ENCODE results near the gene CFAP119. TPM values are rescaled to one million over a fixed set of nuclear protein-coding genes. Genes with fewer than 3 reads are reported as not detected.

The CFAP119 gene
- total RNA-seq, 1 donor from 2014 or later, result 18.5 TPM

GRCh38 chr16:30802936-30803335 lies 41.1 kb upstream of the CFAP119 start:
- no peak for DNase-seq (ENCODE audit: low read depth, low spot score)
- Mint-ChIP-seq H3K4me3 (peak overlapping the region; percentile 65), H3K4me1 (peaks cover 31% of the 10 kb centered on the region), H3K36me3 (ENCODE audit: low read depth) (no peaks in the 10 kb centered on the region), H3K9me3 (no peaks in the 10 kb centered on the region), H3K27ac (ENCODE audit: unreplicated experiment) (no peak overlapping the region), H3K27me3 (ENCODE audit: low read depth) (no peaks in the 10 kb centered on the region)
- TF ChIP-seq, protein P1, sequence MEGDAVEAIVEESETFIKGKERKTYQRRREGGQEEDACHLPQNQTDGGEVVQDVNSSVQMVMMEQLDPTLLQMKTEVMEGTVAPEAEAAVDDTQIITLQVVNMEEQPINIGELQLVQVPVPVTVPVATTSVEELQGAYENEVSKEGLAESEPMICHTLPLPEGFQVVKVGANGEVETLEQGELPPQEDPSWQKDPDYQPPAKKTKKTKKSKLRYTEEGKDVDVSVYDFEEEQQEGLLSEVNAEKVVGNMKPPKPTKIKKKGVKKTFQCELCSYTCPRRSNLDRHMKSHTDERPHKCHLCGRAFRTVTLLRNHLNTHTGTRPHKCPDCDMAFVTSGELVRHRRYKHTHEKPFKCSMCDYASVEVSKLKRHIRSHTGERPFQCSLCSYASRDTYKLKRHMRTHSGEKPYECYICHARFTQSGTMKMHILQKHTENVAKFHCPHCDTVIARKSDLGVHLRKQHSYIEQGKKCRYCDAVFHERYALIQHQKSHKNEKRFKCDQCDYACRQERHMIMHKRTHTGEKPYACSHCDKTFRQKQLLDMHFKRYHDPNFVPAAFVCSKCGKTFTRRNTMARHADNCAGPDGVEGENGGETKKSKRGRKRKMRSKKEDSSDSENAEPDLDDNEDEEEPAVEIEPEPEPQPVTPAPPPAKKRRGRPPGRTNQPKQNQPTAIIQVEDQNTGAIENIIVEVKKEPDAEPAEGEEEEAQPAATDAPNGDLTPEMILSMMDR (conservative IDR thresholded peaks at IDR 0.05), result no peak

DNA sequence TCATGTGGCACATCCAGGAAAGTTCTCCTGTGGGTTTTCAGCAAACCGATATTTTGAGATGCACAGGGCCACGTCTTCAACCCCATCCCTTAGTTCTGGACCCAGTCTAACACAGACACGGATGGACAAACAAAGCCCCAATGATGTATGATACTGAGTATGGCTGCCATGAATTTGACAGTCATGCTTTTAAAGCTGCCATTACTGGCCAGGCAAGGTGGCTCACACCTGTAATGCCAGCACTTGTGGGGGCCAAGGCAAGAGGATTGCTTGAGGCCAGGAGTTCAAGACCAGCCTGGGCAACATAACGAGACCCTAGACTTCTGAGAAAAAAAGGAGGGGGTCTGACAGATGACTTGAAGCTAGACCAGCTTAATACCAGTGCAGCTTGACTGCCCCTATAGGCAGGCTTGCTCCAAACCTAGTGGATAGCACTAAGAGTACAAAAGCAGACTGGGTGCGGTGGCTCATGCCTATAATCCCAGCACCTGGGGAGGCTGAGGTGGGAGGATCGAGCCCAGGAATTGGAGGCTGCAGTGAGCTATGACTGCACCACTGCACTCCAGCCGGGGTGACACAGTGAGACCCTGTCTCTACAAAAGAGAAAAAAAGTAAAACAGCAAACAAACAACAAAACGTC lies 35.9 kb upstream of the CFAP119 start:
- no peak for DNase-seq (ENCODE audit: low read depth, low spot score)
- TF ChIP-seq, protein P1 (conservative IDR thresholded peaks at IDR 0.05), result peak; percentile 15
- peaks cover 3% of the 10 kb centered on the region for H3K4me1 Mint-ChIP-seq

GRCh38 chr16:30794634-30795033 lies 32.8 kb upstream of the CFAP119 start:
- no peak overlapping the region for H3K27ac Mint-ChIP-seq (ENCODE audit: unreplicated experiment)
- TF ChIP-seq, protein P1 (conservative IDR thresholded peaks at IDR 0.05), result no peak
- H3K4me1 Mint-ChIP-seq, result no peaks in the 10 kb centered on the region
- H3K27me3 Mint-ChIP-seq (ENCODE audit: low read depth), result no peaks in the 10 kb centered on the region
- H3K9me3 Mint-ChIP-seq, result no peaks in the 10 kb centered on the region
- DNase-seq (ENCODE audit: low read depth, low spot score), result no peak
- no peaks in the 10 kb centered on the region for H3K36me3 Mint-ChIP-seq (ENCODE audit: low read depth)
- H3K4me3 Mint-ChIP-seq, result no peak overlapping the region

More for the DNA sequence above, 35.9 kb upstream of the CFAP119 start:
- H3K9me3 Mint-ChIP-seq, result no peaks in the 10 kb centered on the region
- no peak overlapping the region for H3K27ac Mint-ChIP-seq (ENCODE audit: unreplicated experiment)
- no peak overlapping the region for H3K4me3 Mint-ChIP-seq
- H3K36me3 Mint-ChIP-seq (ENCODE audit: low read depth), result no peaks in the 10 kb centered on the region
- H3K27me3 Mint-ChIP-seq (ENCODE audit: low read depth), result no peaks in the 10 kb centered on the region

GRCh38 chr16:30793508-30794069 lies 31.7 kb upstream of the CFAP119 start:
- DNase-seq (ENCODE audit: low read depth, low spot score), result no peak
- H3K27me3 Mint-ChIP-seq (ENCODE audit: low read depth), result no peaks in the 10 kb centered on the region
- H3K9me3 Mint-ChIP-seq, result no peaks in the 10 kb centered on the region
- H3K4me1 Mint-ChIP-seq, result no peaks in the 10 kb centered on the region
- no peak overlapping the region for H3K27ac Mint-ChIP-seq (ENCODE audit: unreplicated experiment)
- H3K36me3 Mint-ChIP-seq (ENCODE audit: low read depth), result no peaks in the 10 kb centered on the region
- peak overlapping the region; percentile 38 for H3K4me3 Mint-ChIP-seq
- TF ChIP-seq, protein P1 (conservative IDR thresholded peaks at IDR 0.05), result no peak

DNA sequence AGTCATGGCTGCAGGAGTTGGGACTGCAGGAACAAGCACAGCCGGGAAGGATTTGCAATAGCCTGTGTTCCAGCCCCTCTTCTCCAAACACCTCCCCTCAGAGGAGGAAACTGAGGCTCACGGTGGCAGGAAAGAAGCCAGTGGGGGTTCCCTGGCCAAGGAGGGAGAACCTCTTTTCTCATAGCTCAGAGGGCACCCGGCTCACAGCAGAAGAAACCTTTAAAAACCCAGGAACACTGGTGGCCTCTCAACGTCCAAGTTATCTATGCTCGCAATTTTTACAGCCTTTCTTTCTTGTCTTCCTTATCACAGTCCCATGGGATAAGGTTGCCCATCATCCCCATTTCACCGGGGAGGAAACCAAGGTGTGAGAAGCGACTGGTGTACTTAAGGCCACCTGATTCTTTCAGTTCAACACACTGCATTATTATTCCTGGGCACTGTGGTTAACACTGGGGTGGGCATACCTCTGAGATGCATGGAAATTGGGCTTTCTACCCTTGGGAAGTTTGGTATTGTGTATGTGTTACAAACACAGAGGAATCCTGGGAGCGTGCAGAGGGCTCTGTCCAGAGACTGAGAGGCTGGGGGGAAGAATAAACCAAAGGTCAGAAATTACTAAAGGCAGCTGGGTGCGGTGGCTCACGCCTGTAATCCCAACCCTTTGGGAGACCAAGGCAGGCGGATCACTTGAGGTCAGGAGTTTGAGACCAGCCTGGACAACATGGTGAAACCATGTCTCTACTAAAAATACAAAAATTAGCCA lies 25.9 kb upstream of the CFAP119 start:
- no peaks in the 10 kb centered on the region for H3K9me3 Mint-ChIP-seq
- H3K27me3 Mint-ChIP-seq (ENCODE audit: low read depth), result no peaks in the 10 kb centered on the region
- H3K4me1 Mint-ChIP-seq, result peaks cover 14% of the 10 kb centered on the region
- H3K4me3 Mint-ChIP-seq, result peak overlapping the region; percentile 96
- peak overlapping the region; percentile 93 for H3K27ac Mint-ChIP-seq (ENCODE audit: unreplicated experiment)
- TF ChIP-seq, protein P1 (conservative IDR thresholded peaks at IDR 0.05), result no peak
- no peak for DNase-seq (ENCODE audit: low read depth, low spot score)
- H3K36me3 Mint-ChIP-seq (ENCODE audit: low read depth), result peaks cover 3% of the 10 kb centered on the region
